GM21447 (cell line): Measurements from ENCODE around the gene MAP6.

Experiments used
- ATAC-seq: cut with Tn5 transposase; IDR thresholded peaks from one replicate; pipeline ENCODE4 v1.9.1; 2021; ENCODE audit not compliant: unreplicated experiment

MAP6 gene

GRCh38 chr11:75632450-75632849 lies 36.4 kb downstream of the MAP6 start:
- ATAC-seq, result no peak

- no peak for ATAC-seq
Observed at GRCh38 chr11:75631086-75631730, 37.6 kb downstream of the MAP6 start.

GRCh38 chr11:75627906-75628668 lies 40.8 kb downstream of the MAP6 start:
- no peak for ATAC-seq

GRCh38 chr11:75626889-75627529 lies 41.8 kb downstream of the MAP6 start:
- no peak for ATAC-seq

- no peak for ATAC-seq
Observed at GRCh38 chr11:75625991-75626888, 42.6 kb downstream of the MAP6 start.

- ATAC-seq, result no peak
Observed at GRCh38 chr11:75625021-75625420, 43.8 kb downstream of the MAP6 start.

GRCh38 chr11:75616281-75616680 lies 52.6 kb downstream of the MAP6 start:
- ATAC-seq, result no peak

- ATAC-seq, result no peak
Observed at GRCh38 chr11:75615751-75616150, 53.1 kb downstream of the MAP6 start.

GRCh38 chr11:75611823-75612222 lies 57.0 kb downstream of the MAP6 start:
- no peak for ATAC-seq

GRCh38 chr11:75606099-75606498 lies 62.7 kb downstream of the MAP6 start:
- ATAC-seq, result no peak

- no peak for ATAC-seq
Observed at GRCh38 chr11:75603791-75604736, 64.8 kb downstream of the MAP6 start.

- no peak for ATAC-seq
Observed at GRCh38 chr11:75602951-75603350, 65.9 kb downstream of the MAP6 start.

- no peak for ATAC-seq
Observed at GRCh38 chr11:75601494-75601893, 67.3 kb downstream of the MAP6 start.

GRCh38 chr11:75600356-75600755 lies 68.5 kb downstream of the MAP6 start:
- ATAC-seq, result no peak

GRCh38 chr11:75598900-75599299 lies 69.9 kb downstream of the MAP6 start:
- no peak for ATAC-seq

- ATAC-seq, result no peak
Observed at GRCh38 chr11:75598264-75598663, 70.6 kb downstream of the MAP6 start.

- no peak for ATAC-seq
Observed at GRCh38 chr11:75597636-75598035, 71.2 kb downstream of the MAP6 start.

GRCh38 chr11:75596914-75597313 lies 71.9 kb downstream of the MAP6 start:
- ATAC-seq, result no peak

GRCh38 chr11:75595429-75595828 lies 73.4 kb downstream of the MAP6 start:
- no peak for ATAC-seq

GRCh38 chr11:75594211-75594610 lies 74.6 kb downstream of the MAP6 start:
- ATAC-seq, result no peak
